Activated CD4-positive, alpha-beta T cell treated with anti-CD3 and anti-CD28 coated beads, Interleukin-2, amount 50 U/mL, for 4 hours (primary cell): Measurements from ENCODE around the gene ADD3.
"Not testable (repeated sequence)": the region's sequence is repeated elsewhere in the genome, so short reads cannot be mapped to it uniquely, and the experiment has no call there.

ENCODE experiments used
- DNase-seq, 2 experiments: peaks; one replicate each; pipeline ENCODE4 v3.0.0-alpha.2; 2020

Gene ADD3

DNA sequence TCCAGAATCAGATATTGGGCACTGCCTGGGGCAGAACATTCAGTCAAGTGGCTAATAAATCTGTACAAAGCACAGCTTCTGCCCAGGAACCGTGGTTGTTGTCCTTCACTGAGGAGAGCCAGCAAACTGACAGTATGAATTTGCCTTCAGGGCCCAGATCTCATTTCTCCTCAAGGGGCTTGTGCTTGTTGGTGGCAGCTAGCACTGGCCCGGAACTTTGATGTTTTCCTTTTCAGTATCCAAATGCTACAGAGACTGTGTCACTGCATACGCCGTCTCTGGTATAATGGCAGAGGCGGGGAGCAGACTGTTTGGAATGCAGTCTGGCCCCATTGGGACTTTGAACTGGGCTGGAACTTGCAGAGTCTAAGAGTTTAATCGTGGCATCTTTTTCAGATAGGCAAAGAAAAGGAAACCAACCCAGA, 30.4 kb upstream of the ADD3 start:
- DNase-seq, result no peak

DNA sequence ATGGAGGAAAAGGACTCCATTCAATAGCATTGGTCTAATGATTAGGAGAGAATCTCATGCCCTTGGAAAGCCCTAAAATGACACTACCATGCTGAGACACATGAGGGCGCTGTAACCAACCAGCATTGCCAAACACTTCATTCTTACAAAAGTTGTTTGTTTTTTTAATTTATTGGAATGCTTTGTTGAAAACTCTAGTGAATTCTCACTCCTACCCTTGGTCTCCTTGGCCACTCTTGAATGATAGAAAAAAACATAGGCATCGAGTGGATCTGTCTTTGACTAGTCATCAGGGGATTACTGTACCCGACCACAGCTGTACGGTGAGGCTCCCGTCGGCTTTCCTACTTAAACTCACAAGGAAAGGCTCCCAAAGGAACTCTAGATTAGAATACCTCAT, 29.3 kb upstream of the ADD3 start:
- peak; percentile 60 to 68 for DNase-seq

DNA sequence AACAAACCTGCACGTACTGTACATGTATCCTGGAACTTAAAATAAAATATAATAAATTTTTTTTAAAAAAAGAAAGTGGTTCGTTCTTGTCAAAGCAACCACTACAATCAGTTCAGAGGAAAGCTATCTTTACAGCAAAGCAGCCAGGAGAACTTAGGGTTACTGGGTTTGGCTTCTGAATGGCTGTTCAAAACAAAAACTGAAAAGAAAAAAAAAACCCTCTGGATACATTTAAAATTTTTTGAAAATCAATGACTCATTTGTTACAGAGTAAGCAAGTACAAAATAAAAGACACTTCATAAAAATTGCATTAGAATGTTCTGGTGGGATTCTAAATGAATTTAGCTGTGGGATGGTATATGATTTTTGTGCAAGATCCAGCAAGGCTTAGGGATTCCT, 28.6 kb upstream of the ADD3 start:
- DNase-seq, result no peak

DNA sequence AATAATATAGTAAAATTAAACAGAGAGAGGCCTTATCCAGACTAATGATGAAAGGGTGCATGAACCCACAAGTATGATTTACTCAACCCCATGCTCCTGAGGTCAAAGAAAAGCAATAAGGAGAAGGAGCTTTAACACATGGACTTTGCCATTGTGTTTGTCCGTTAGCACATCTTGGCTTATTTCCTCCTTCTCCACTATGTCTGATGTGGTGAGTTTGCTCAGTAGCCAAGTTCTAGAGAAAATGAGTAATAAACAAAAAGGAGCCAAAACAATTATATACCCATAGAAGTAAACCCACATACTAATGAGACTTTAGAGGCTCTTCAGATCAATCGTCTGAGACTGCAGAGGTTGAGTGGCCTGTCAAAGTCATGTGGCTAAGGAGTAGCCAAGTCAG, 26.1 kb upstream of the ADD3 start:
- DNase-seq, result no peak

DNA sequence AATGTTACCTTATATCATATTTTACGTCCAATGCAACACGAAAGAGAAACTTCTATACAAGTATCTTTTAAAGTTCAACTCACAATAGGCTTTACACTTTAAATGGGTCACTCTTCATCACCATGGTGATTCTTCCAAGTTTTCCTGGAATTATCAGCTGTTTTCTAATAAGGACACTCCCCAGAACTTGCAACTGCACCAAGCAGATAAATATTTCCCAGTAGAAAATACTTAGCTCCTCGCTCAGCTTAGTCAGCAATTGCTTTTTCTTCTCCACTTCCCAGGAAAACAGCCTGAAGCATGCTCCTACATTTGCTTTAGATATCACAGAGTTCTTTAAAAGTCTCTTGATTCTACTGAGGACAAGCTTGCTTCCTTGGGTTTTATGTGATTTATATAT, 25.7 kb upstream of the ADD3 start:
- DNase-seq, result no peak

DNA sequence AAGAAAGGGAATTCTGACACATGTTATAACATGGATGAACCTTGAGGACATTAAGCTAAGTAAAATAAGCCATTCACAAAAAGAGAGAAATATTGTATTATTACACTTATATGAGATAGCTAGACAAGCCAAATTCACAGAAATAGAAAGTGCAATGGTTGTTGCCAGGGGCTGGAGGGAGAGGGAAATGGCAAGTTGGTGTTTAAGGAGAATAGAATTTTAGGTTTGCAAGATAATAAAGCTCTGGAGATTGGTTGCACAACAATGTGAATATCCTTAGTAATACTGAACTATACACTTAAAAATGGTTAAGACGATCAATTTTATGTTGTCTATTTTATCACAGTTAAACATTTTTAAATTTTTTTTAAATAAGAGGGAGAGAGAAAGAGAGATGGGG, 25.0 kb upstream of the ADD3 start:
- no peak for DNase-seq

DNA sequence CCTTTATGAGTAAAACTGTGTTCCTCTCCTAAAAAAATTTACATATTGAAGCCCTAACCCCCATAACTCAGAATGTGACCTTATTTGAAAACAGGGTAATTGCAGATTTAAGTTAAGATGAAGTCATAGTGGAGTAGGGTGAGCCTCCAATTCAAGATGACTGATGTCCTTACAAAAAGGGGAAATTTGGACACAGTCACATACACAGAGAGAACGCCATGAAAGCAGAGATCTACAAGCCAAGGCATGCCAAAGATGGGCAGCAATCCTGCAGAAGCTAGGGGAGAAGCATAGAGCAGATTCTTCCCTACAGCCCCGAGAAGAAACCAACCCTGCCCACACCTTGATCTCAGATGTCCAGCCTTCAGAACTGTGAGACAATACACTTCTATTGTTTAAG, 23.8 kb upstream of the ADD3 start:
- DNase-seq, result no peak

DNA sequence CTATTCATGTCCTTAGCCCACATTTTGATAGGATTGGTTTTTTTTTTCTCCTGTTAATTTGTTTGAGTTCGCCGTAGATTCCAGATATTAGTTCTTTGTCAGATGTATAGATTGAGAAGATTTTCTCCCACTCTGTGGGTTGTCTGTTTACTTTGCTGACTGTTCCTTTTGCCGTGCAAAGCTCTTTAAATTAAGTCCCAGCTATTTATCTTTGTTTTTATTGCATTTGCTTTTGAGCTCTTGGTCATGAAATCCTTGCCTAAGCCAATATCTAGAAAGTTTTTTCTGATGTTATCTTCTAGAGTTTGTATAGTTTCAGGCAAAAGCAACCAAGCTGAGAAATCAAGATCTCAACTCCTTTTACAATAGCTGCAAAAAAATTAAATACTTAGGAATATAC, 22.0 kb upstream of the ADD3 start:
- not testable (repeated sequence) for DNase-seq

DNA sequence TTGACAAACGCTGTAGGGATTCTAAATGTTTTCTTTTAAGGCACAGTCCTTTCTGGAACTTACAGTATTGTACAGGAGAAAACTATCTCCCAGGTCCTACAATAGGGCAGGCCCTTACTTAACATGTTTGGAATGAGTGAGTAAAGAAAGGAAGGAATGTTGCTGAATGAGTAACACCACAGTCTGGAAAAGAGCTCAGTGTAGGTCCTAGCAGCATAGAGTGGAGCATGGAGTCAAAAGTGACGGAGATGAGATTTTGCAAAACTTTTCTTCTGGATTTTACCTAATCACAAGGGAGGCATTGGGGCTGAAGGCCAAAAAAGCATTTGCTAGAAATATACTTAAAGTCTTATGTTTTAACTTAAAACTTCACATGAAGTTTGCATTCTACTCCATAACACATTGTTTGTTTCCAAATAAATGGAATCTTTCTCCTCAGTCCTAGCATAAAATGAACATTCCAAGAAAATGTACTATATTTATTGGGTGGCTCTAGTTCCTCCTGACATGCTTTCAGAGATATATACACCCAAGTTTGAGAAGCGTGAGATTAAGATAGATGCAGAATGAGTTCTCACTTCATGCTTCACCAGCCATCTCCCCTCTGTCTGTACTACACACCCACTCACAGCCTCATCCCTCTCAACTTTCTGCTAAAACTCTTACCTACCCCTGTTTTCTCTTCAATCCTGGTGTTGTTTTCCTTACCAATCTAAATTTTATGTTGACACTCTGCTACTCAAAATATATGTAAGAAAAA, 20.2 kb upstream of the ADD3 start:
- DNase-seq, result no peak

DNA sequence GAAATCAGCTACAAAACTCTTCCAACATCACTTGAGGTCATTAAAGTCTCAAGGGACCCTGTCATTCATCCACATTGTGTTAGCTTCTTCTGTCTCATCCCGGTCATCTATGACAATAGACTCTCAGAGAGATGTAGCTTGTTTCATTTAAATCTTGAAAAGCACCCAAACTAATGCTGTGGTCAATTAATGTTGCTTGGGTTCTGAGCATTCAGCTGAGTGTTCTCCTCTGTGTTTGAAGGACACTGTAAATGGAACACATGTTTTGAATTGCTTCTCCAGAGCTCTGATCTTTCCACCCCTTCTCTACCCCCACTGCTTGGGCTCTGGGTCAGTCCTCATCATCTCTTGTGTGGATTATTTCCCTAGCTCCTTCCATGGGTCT, 19.6 kb upstream of the ADD3 start:
- DNase-seq, result no peak

DNA sequence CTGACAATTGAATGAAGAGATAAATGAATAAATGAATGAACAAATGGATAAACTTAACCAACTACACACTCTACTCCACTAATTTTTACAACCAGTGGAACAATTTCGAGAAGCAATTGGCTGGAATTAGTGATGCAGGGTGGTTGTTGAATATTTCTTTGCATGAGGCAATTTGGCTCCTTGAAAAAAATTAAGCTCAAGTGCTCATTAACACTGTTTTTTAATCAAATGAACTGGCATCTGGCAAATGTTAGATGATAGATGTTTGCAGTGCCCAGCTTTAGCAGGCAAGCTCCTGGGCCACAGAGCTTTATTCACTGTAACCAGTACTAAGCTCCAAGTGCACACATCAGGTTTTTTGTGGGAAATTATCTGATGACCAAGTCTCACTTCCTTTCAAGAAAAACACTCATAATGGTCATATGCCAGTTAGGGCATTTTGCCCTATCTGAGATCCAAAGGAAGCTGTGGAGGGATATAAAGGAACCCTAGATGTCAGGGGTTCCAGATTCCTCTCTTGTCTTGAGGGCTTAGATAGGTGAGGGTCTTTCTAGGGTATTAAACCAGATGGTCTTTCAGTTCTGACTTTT, 16.4 kb upstream of the ADD3 start:
- DNase-seq, result no peak

DNA sequence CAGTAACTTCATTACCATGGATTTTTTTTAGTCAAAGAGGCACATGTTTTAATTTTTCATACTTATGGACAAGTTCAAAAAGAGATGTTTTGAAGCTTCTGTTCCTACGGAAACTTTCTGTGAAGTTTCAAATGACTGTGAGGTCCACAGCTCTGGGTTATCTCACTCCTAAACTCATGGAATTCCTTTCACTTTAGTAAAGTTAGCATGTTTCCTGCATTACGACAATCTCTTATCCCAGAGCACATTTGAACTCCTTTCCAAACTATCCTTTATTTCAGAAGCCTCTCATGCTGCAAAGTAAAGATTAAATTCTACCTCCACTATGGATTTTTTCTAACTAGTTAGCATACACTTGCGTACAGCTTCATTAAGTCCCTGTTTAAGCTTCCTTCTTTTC, 15.3 kb upstream of the ADD3 start:
- DNase-seq, result no peak

DNA sequence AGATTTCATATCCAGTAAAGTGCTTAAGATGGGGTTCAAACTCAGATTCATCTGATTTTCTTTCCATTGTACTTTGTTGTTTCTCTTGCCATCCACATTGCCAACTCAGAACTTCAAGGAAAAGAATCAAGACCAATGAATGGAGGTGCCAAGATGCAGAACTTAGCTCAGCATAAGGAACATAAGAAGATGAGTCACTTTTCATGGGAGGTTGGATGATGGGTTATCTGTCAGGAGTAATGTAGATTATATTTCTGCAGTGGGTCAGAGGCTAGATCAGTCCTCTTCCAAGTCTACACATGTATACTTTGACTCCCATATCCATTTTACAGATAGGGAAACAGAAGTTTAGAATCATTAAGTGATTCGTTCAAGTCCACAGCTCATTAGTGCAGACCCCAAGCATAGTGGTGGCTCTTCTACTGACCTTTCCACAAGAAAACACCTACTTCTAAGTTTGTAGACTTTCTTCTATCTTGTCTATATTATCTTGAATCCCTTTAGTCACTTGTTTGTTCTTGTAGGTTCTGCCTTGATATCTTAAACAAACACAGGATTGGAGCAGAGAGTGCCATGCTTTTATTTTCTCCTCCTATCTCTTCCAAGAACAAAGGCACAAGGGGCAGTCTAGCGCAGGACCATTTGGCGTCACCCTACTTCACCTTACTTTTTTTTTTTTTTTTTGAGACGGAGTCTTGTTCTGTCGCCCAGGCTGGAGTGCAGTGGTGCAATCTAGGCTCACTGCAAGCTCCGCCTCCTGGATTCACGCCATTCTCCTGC, 14.0 kb upstream of the ADD3 start:
- no peak for DNase-seq

DNA sequence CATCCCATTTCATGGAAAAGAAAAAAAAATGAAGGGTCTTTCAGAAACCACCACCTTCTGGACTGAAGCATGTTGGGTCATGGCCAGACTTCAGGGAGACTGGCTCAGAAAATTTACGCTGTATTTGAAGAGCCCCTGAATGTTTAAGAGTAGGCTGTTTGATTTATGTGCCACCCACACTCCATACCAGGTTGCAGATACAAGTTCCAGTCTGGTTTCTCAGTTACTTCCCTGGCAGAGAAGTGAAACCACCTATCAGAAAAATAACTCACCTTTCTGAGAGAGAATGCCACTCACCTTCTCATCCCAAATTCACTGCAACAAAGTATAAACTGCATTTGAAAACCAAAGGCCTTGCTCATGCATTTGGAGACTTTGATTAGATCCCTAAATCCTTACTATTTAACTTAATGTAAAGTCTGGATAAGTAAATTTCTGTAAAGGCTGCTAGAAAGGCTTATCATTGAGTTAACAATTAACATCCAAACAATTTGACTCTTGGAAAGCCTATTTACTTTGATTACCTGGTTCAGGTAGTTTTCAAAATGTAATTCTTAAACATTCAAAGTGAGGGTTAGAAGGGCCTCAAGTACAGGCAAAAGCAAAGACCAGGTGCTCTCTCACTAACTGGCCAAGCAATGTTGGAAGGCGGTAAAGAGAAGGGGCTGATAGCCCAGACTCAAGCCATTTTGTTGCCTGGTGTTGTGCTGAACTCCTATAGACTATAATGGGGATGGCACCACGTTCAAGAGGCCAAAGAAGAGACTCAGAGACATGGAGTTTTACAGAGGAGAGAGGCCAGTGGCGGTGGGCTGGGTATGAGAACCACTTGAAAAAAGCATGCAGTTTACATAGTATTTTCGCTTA, 12.8 kb upstream of the ADD3 start:
- DNase-seq, result no peak

DNA sequence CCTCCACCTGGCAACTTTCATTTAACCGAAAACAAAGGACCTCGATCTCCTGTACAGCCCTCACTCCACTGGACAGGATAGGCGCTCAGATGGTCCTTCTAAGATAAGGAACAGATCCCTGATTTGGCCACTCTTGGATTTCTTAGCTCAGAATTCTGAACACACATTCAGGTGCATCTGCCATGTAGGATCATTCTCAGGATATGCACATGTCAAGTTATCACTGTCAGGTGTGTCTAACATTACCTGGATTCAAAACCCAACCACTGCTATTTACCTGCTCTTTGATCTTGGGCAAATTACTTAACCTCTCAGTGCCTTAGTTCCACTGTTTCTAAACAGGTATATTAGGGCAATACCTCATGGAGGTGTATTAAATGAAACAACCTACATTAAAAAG, 12.2 kb upstream of the ADD3 start:
- no peak for DNase-seq

DNA sequence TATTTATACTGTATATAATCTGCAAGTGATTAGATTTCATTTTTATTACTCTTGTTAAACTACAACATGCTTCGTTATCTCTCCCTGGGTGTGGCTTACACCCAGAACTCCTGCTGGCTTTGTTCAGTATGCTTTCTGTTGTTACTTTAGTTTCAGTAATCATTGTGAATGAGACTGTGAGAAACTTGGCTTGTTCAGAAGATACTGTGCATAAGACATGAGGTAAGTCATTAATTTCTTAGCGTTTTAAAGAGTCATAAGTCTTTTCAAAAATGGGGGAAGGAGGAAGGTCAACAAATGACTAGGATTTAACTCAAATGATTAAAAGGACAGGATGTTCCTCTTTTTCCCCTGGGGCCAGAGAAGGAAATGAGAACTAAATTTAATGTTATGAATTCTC, 11.6 kb upstream of the ADD3 start:
- no peak for DNase-seq

DNA sequence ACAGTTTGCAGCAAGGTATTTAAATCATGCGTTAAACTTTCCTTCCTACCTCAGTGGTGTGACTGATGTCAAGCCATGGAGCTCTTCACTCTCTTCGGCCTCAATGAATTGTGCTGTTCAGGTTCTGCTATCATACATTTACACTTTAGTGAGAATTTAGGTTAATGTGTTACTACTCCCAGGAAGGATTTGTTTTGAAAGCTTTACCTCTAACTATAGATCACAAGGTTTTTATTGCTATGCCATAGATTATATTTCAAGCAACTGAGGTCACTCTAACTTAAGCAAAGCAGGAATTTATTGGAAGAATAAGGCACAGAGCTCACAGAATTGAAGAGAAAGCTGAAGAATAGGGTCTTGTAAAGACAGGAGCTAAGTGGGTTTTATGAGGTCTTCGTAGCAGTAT, 11.0 kb upstream of the ADD3 start:
- no peak for DNase-seq

DNA sequence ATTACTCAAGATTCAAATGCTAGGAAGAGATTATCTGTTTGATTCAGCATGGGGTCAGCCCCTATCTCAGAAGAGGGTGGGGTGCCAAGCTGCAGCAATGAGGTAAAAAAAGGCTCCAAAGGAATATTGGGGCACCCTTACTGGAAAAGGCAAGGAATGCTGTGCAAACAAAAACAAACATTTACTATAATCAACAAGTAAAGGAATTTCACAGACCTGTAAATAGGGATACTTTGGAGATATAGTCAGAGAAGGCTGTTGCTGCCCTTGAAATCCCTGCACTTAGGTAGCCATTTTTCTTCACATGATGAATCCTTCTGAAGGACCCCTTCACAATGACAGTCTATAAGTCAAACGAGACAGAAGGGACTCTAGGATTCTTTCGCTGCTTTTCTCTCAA, 10.6 kb upstream of the ADD3 start:
- no peak for DNase-seq

DNA sequence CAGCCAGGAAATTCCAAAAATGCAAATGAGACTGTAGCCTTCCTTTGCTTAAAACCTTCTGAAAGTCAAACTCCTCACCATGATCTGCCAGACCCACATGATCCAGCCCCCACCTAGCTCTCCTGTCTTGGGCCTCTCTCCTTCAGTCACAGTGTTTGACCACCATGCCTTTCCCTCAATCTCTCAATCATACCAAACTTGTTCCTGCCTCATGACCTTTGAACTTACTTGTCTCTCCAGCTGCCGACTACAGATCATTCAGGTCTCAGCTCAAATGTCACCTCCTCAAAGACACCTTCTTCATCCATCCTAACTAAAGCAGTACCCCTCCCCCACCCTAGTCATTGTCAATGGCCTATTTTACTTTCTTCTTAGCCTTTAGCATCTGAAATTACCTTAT, 9.3 kb upstream of the ADD3 start:
- no peak for DNase-seq

DNA sequence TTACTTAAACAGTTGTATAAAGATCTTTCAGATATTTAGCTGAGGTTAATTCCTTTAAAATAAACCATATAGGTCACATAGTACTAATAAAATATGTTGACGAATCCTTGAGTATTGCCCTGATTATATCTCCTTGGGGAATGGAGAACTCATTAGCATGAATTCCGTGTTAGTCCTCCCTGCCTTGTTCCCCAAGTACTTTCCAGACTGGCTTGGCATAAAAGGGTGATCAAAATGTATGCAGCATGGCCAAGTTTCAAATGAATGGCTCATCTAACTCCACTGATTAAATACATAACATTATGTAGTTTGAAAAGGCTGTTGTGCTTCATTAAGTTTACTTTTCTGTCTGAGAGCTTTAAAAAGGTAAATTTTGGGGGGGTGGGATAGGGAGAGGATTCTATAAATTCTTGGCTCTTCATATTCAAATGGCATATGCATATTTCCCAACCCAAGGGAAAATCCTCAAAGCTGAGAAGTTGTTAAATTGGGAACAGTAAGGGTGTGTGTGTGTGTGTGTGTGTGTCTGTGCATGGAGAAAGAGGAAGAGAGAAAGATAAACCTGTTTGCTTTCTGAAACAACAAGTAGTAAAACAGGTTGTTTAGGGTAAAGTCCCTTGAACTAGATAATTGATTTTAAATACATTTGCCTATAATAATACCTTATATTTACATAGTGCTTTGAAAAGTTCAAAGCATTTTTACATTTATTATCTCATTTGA, 4.8 kb upstream of the ADD3 start:
- DNase-seq, result no peak

DNA sequence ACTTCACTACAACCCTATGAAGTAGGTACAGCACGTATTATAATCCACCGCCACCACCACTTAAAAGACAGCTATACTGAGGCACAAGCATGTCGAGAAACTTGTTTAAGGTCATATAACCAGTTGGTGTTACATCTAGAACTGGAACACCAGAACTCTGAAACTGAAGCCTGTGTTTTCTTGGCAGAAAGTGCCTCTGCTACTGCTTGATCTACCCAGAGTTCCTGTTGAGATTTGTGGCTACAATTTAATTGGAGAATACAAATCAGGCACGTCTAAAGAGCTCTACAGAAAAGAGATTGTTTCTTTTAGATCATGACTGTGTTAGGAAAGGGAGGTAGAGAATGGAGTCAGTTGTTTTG, 4.3 kb upstream of the ADD3 start:
- DNase-seq, result no peak

DNA sequence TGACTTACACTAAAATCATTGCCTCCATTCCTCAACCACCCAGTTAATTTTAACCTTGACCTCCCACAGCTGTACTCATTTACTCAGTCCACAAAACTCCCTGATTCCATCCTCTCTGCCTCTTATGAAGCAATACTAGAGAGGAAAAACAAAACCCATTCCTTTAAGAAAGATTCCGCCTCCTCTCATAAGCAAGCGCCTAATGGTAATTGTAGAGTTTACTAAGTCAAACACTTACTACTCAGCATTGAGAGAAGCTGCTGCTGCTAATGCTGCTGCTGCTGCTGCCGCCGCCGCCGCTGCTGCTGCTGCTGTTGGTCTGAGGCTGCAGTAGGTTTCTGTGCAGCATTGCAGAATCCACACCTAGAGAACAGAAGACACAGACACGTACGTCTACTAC, 2.1 kb upstream of the ADD3 start:
- DNase-seq, result no peak
